ENCODE data around the gene ACTL7B.
"Not testable (repeated sequence)": the region's sequence is repeated elsewhere in the genome, so short reads cannot be mapped to it uniquely, and the experiment has no call there.

Gene ACTL7B

DNA sequence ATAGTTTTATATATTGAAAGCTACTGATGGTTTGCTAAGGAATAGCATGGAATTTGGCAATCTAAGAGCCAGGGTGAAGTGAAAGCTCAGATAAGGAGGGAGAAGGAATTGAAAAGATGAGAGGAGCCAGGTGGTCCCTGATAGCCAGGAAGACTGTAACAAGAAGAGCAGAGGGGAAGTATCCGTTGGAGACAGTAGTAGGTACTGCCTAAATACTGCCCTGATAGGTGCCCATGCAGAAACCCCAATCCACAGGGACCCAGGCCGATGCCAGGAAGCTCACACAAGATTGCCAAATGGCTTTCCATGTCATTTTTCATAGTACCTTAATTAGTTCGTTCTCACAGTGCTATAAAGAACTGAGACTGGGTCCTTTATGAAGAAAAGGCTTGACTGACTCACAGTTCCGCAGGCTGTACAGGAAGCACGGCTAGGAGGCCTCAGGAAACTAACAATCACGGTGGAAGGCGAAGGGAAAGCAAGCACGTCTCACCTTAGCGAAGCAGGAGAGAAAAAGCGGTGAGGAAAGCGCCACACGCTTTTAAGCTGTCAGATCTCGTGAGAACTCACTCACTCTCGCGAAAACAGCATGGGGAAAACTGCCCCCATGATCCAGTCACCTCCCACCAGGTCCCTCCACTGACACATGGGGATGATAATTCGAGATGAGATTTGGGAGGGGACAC, 13.0 kb downstream of the ACTL7B start:
- no peaks in the 10 kb centered on the region for H3K36me3 ChIP-seq (ENCODE audit: low read length)
- H3K27ac ChIP-seq (ENCODE audit: low read depth, low read length), result no peak overlapping the region
- H2AFZ ChIP-seq (ENCODE audit: low read depth, low read length, severe bottlenecking), result no peak overlapping the region
- H3K9me3 ChIP-seq (ENCODE audit: insufficient read depth, low read length), result no peaks in the 10 kb centered on the region
- no peaks in the 10 kb centered on the region for H3F3A ChIP-seq (ENCODE audit: insufficient read depth)
- no peak for TF ChIP-seq EZH2phosphoT487 (conservative IDR thresholded peaks at IDR 0.05; ENCODE audit: low read length)
- TF ChIP-seq, protein P1, sequence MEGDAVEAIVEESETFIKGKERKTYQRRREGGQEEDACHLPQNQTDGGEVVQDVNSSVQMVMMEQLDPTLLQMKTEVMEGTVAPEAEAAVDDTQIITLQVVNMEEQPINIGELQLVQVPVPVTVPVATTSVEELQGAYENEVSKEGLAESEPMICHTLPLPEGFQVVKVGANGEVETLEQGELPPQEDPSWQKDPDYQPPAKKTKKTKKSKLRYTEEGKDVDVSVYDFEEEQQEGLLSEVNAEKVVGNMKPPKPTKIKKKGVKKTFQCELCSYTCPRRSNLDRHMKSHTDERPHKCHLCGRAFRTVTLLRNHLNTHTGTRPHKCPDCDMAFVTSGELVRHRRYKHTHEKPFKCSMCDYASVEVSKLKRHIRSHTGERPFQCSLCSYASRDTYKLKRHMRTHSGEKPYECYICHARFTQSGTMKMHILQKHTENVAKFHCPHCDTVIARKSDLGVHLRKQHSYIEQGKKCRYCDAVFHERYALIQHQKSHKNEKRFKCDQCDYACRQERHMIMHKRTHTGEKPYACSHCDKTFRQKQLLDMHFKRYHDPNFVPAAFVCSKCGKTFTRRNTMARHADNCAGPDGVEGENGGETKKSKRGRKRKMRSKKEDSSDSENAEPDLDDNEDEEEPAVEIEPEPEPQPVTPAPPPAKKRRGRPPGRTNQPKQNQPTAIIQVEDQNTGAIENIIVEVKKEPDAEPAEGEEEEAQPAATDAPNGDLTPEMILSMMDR (IDR thresholded peaks at IDR 0.05; ENCODE audit: insufficient read depth, low read length, poor library complexity, severe bottlenecking), result no peak
- no peaks in the 10 kb centered on the region for H4K20me1 ChIP-seq (ENCODE audit: low read depth, low read length)
- H3K27me3 ChIP-seq (ENCODE audit: low read length), result no peaks in the 10 kb centered on the region
- no peaks in the 10 kb centered on the region for H3K9me2 ChIP-seq (replicated peaks; ENCODE audit: insufficient read depth, low read length)
- no peaks in the 10 kb centered on the region for H3K79me2 ChIP-seq (ENCODE audit: insufficient read depth, low read length)
- H3K9ac ChIP-seq (ENCODE audit: low read length), result no peak overlapping the region
- H3K4me2 ChIP-seq (ENCODE audit: low read depth, low read length, poor library complexity, severe bottlenecking), result no peak overlapping the region
- H3K4me3 ChIP-seq (ENCODE audit: insufficient read depth, low read length, poor library complexity, severe bottlenecking), result no peak overlapping the region

DNA sequence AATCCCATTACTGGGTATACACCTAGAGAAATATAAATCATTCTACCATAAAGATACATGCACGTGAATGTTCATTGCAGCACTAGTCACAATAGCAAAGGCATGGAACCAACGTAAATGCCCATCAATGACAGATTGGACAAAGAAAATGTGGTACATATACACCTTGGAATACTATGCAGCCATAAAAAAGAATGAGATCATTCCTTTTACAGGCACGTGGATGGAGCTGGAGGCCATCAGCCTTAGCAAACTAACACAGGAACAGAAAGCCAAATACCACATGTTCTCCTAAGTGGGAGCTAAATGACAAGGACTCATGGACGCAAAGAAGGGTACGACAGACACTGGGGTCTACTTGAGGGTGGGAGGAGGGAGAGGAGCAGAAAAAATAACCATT, 16.2 kb downstream of the ACTL7B start:
- H3K9me3 ChIP-seq (ENCODE audit: insufficient read depth, low read length); H2AFZ ChIP-seq (ENCODE audit: low read depth, low read length, severe bottlenecking); H3K9me2 ChIP-seq (replicated peaks; ENCODE audit: insufficient read depth, low read length); H3F3A ChIP-seq (ENCODE audit: insufficient read depth); H3K4me3 ChIP-seq (ENCODE audit: insufficient read depth, low read length, poor library complexity, severe bottlenecking); H3K4me2 ChIP-seq (ENCODE audit: low read depth, low read length, poor library complexity, severe bottlenecking); H3K9ac ChIP-seq (ENCODE audit: low read length); H3K79me2 ChIP-seq (ENCODE audit: insufficient read depth, low read length); H3K27me3 ChIP-seq (ENCODE audit: low read length); H3K27ac ChIP-seq (ENCODE audit: low read depth, low read length); H4K20me1 ChIP-seq (ENCODE audit: low read depth, low read length); H3K36me3 ChIP-seq (ENCODE audit: low read length): not testable (repeated sequence)

DNA sequence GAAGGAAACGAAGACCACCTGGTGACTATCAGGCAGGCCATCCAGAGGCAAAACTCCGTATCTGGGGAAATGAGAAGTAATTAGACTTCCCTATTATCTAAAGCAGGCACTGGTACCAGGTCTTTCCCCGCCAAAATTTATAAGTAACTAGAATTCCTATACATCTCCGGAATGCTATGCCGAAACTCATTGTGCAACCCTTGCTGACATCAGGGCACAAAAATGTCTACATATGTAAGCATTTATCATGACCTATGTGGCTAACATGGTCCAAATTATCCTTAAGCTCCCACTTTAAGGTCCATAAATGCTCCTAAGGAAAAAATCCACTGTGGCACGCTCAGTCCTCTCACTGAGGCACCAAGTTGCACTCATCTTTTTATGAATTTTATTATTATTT, 17.8 kb downstream of the ACTL7B start:
- Histone ChIP-seq H3K79me2 (ENCODE audit: insufficient read depth, low read length) (no peaks in the 10 kb centered on the region), H4K20me1 (ENCODE audit: low read depth, low read length) (no peaks in the 10 kb centered on the region), H3K27me3 (ENCODE audit: low read length) (no peaks in the 10 kb centered on the region), H3K4me2 (ENCODE audit: low read depth, low read length, poor library complexity, severe bottlenecking) (no peak overlapping the region), H3K9me2 (replicated peaks; ENCODE audit: insufficient read depth, low read length) (no peaks in the 10 kb centered on the region), H3K9me3 (ENCODE audit: insufficient read depth, low read length) (no peaks in the 10 kb centered on the region), H3K27ac (ENCODE audit: low read depth, low read length) (no peak overlapping the region), H3K36me3 (ENCODE audit: low read length) (no peaks in the 10 kb centered on the region), H2AFZ (ENCODE audit: low read depth, low read length, severe bottlenecking) (no peak overlapping the region), H3K4me3 (ENCODE audit: insufficient read depth, low read length, poor library complexity, severe bottlenecking) (no peak overlapping the region), H3F3A (ENCODE audit: insufficient read depth) (no peaks in the 10 kb centered on the region), H3K9ac (ENCODE audit: low read length) (no peak overlapping the region)
- no peak for TF ChIP-seq EZH2phosphoT487 (conservative IDR thresholded peaks at IDR 0.05; ENCODE audit: low read length)
- TF ChIP-seq, protein P1 (IDR thresholded peaks at IDR 0.05; ENCODE audit: insufficient read depth, low read length, poor library complexity, severe bottlenecking), result no peak

DNA sequence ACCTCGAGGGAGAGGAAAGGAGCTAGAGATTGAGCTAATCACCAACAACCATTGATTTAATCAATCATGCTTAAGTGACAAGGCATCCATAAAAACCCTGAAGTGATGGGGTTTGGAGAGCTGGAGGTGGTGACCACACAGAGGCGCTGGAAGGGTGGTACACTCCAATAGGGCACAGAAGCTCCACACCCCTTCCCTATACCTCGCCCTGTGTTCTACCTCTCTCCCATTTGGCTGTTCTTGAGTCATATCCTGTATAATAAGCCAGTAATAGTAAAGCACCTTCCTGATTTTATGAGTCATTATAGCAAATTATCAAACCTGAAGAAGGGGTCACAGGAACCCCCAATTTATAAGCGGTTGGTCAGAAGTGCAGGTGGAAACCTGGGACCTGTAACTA, 18.3 kb downstream of the ACTL7B start:
- H3K9me3 ChIP-seq (ENCODE audit: insufficient read depth, low read length), result no peaks in the 10 kb centered on the region
- TF ChIP-seq EZH2phosphoT487 (conservative IDR thresholded peaks at IDR 0.05; ENCODE audit: low read length), result no peak
- TF ChIP-seq, protein P1 (IDR thresholded peaks at IDR 0.05; ENCODE audit: insufficient read depth, low read length, poor library complexity, severe bottlenecking), result no peak
- H2AFZ ChIP-seq (ENCODE audit: low read depth, low read length, severe bottlenecking), result no peak overlapping the region
- no peaks in the 10 kb centered on the region for H3K9me2 ChIP-seq (replicated peaks; ENCODE audit: insufficient read depth, low read length)
- no peak overlapping the region for H3K4me2 ChIP-seq (ENCODE audit: low read depth, low read length, poor library complexity, severe bottlenecking)
- H4K20me1 ChIP-seq (ENCODE audit: low read depth, low read length), result no peaks in the 10 kb centered on the region
- H3F3A ChIP-seq (ENCODE audit: insufficient read depth), result no peaks in the 10 kb centered on the region
- H3K9ac ChIP-seq (ENCODE audit: low read length), result no peak overlapping the region
- H3K36me3 ChIP-seq (ENCODE audit: low read length), result no peaks in the 10 kb centered on the region
- no peak overlapping the region for H3K27ac ChIP-seq (ENCODE audit: low read depth, low read length)
- H3K4me3 ChIP-seq (ENCODE audit: insufficient read depth, low read length, poor library complexity, severe bottlenecking), result no peak overlapping the region
- no peaks in the 10 kb centered on the region for H3K27me3 ChIP-seq (ENCODE audit: low read length)
- H3K79me2 ChIP-seq (ENCODE audit: insufficient read depth, low read length), result no peaks in the 10 kb centered on the region

Measured in SU-DHL-6 (cell line).